Measurements from ENCODE around the gene BPNT1.

GRCh38 chr1:220123066-220123465 is 33.5 kb upstream of the BPNT1 start:
- TF ChIP-seq CTCF (IDR thresholded peaks at IDR 0.05; ENCODE audit: low read length) (no peak), EZH2 (optimal IDR thresholded peaks at IDR 0.05; ENCODE audit: low read depth, low read length) (no peak), EZH2phosphoT487 (IDR thresholded peaks at IDR 0.05; ENCODE audit: low read length) (no peak)
